Endometrium (tissue), 2 donors: ENCODE results near the gene GNAT1.

Source experiments
- FAIRE-seq: peaks from 2 replicates; lab custom pipeline; 2012; peaks lifted over from hg19 to GRCh38; lab: Jason Lieb, UNC
- donor health status: control.
- donor health status: control.

Gene GNAT1

GRCh38 chr3:50163572-50164455, 27.6 kb upstream of the GNAT1 start:
- no peak for FAIRE-seq

GRCh38 chr3:50164481-50164880, 26.9 kb upstream of the GNAT1 start:
- FAIRE-seq: no peak

- FAIRE-seq: no peak
Observed at GRCh38 chr3:50164984-50165909, 26.2 kb upstream of the GNAT1 start.

- no peak for FAIRE-seq
Observed at GRCh38 chr3:50165910-50166538, 25.4 kb upstream of the GNAT1 start.

GRCh38 chr3:50166620-50167019, 24.8 kb upstream of the GNAT1 start:
- FAIRE-seq: no peak

GRCh38 chr3:50167069-50167840, 24.2 kb upstream of the GNAT1 start:
- no peak for FAIRE-seq

- no peak for FAIRE-seq
Observed at GRCh38 chr3:50167841-50168209, 23.6 kb upstream of the GNAT1 start.

- no peak for FAIRE-seq
Observed at GRCh38 chr3:50168388-50168787, 23.0 kb upstream of the GNAT1 start.

- no peak for FAIRE-seq
Observed at GRCh38 chr3:50168791-50169190, 22.6 kb upstream of the GNAT1 start.

GRCh38 chr3:50169232-50169832, 22.1 kb upstream of the GNAT1 start:
- FAIRE-seq: no peak

- no peak for FAIRE-seq
Observed at GRCh38 chr3:50169858-50170257, 21.6 kb upstream of the GNAT1 start.

GRCh38 chr3:50170689-50171088, 20.7 kb upstream of the GNAT1 start:
- no peak for FAIRE-seq

GRCh38 chr3:50171540-50172301, 19.7 kb upstream of the GNAT1 start:
- FAIRE-seq: no peak

- FAIRE-seq: no peak
Observed at GRCh38 chr3:50172626-50173220, 18.7 kb upstream of the GNAT1 start.

GRCh38 chr3:50173685-50174516, 17.5 kb upstream of the GNAT1 start:
- no peak for FAIRE-seq

- no peak for FAIRE-seq
Observed at GRCh38 chr3:50174517-50174895, 16.9 kb upstream of the GNAT1 start.

GRCh38 chr3:50174947-50175524, 16.4 kb upstream of the GNAT1 start:
- FAIRE-seq: no peak

GRCh38 chr3:50177346-50177745, 14.1 kb upstream of the GNAT1 start:
- no peak for FAIRE-seq

- FAIRE-seq: no peak
Observed at GRCh38 chr3:50179710-50180109, 11.7 kb upstream of the GNAT1 start.
